HG03066 (cell line): ENCODE data around the gene PAX4.
"Not testable (repeated sequence)": the region's sequence is repeated elsewhere in the genome, so short reads cannot be mapped to it uniquely, and the experiment has no call there.

Source experiments
- ATAC-seq: cut with Tn5 transposase; IDR thresholded peaks from one replicate; pipeline ENCODE4 v1.9.1; 2021; ENCODE audit warnings: low read depth; ENCODE audit not compliant: unreplicated experiment

Gene PAX4

DNA sequence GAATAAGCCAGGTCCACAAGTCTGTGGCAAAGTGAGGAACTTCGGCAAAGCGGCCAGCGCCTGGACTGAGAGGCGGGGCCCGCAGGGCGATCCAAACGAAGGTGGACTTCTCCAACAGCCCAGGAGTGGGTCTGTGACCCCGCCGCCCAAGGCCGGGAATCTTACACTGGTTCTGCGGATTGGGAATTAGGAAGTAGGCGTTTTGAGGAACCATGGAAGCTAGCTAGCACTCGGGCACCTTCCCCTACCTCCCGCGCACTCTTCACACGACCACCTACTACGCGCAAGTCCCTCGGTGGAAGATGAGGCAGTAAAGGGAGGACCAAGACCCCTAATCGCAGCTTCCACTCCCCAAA lies 30.3 kb downstream of the PAX4 start:
- ATAC-seq: no peak

GRCh38 chr7:127586346-127586745 lies 31.6 kb downstream of the PAX4 start:
- ATAC-seq: no peak

GRCh38 chr7:127585044-127585953 lies 32.6 kb downstream of the PAX4 start, which contains the start of gene GCC1:
Gene GCC1 (minus strand): TSS chr7:127585596. CDS start chr7:127585182, 414 bp downstream.
- ATAC-seq: peak; percentile 66

DNA sequence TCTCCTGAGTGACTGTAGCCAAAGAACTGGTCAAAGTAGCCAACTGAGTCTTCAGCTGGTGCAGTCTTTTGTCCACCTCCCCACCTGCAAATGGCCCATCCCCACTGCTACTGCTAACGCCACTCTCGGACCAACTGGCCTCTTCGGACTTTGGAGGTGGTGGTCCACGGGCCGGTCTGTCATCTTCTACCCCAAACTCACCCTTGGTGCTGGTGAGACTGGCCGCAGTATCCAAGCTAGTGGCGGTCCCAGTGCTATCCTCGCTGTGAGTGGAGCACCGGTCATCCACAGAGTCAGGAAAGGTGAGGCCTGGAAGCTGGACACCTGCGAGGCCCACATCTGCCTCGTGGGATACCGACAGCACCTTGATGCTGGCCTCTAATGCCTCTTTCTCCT lies 33.3 kb downstream of the PAX4 start:
- ATAC-seq: no peak

- no peak for ATAC-seq
These were observed 35.6 kb downstream of the PAX4 start for GRCh38 chr7:127582361-127582760.

GRCh38 chr7:127581716-127582115 lies 36.2 kb downstream of the PAX4 start:
- no peak for ATAC-seq

DNA sequence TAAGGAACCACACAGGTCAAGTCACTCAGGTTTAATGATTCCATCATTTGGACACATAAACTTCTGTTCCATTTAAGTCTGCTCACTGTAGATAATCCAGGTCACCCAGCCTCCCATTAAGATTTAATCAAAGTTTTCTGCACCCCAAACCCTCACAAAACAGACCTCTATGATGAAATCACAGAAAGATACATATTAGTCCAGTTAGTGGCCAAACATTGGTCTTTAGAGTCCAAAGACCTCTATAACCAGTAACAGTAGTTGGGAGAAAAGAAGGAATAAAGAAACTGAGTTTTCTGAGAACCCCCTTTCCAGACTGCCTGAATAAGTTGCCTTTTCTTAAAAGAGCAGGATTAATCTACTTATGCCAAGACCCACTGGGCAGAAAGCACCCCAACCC lies 37.3 kb downstream of the PAX4 start:
- ATAC-seq: no peak

DNA sequence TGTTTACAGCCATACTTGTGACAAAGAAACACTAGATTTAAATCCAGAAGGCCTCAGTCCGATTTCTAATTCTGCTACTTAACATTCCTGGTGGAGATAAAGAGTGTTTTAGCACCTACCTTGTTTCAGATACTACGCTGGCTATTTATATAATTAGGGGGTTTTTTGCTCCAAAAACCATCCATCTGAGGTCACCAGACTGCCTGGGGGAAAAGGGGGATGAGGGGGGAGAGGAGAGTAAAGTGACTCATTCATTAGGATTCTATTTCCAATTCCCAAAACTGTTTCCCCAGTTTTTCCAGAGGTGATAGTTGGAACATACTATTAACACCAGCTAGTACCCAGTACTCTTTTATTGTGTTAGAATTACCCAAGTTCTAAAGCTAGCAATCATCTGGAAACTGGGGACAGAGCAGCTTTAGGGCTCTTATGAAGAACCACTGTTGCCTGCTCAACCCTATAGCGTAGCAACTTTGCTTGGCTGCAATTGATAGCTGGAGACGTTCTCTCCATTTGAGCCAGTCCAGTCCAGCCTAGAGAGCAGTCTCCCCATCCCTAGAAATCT lies 39.1 kb downstream of the PAX4 start:
- ATAC-seq: no peak

DNA sequence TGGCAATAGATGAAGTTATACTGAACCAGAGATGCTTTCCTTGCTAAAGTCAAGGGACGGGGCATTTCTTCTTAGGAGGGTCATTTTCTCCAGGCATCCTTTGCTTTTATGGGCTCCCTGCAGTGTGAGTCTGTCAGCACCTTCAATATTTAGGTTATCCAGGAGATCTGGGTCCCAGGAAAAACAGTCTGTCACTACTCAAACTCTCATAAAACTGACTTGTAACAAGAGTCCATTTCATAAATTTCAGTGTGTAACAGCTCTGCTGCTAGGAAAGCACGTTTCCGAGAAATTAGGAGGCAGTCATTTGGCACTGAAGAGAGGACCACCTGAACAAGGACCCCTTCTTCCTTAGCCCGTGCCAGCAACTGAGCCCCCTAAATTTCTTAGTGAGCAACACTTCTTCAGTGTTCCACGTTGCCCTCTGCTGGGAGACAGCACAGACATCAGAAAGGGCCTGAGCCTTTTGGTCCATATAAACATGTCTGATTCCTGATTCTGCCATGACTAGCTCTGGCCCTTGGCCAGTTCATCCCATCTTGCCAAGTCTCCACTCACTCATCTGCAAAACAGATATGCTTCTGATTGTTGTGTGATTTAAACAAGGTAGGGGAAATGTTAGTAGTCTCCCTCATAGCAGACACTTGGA lies 39.8 kb downstream of the PAX4 start:
- no peak for ATAC-seq

DNA sequence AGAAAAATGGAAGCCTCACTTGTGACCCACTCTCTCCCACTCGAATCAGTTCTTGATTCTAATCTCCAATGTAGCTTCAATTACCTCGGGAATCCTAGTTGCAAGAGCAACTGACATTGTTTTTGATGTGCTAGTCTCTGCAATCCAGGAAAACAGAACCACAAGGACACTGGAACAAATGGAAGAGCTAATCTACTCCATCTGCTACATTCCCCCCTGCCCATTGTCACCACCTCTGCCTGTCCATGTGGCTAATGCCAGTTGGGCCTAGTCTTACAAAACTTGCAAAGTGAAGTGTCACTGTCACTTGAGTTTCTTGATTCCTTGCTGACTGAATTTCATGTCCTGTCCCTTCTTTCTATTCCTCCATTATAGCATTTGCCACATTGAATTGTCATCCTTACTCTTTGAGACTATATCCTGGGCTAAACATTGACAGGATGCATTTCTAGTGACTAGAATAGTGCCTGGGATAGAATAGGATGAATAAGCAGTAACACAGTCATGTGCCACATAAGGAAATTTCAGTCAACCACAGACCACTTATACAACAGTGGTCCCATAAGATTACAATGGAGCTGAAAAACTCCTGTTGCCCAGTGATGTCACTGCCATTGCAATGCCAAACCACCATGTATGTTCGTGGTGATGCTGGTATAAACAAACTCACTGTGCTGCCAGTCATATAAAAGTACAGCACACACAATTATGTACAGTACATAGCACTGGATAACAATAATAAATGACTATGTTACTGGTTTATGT lies 46.0 kb downstream of the PAX4 start:
- ATAC-seq: no peak

DNA sequence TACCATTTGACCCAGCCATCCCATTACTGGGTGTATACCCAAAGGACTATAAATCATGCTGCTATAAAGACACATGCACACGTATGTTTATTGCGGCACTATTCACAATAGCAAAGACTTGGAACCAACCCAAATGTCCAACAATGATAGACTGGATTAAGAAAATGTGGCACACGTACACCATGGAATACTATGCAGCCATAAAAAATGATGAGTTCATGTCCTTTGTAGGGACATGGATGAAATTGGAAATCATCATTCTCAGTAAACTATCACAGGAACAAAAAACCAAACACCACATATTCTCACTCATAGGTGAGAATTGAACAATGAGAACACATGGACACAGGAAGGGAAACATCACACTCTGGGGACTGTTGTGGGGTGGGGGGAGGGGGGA lies 49.9 kb downstream of the PAX4 start:
- not testable (repeated sequence) for ATAC-seq

DNA sequence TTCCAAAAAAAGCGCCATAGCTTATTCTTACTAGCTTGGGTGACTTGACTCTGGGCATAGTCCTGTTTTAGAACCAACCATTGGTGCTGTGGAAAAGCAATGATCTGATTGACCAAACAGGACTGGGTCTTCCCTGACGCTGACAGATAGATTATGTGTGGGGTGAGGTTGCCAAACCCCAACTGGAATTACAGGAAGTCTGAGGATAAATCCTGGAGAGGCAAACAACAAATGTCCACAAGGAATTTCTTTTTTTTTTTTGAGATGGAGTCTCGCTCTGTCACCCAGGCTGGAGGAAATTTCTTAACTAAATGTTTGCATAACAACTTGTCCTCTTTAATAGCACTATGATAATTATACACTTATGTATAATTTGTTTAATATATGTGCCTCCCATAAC lies 51.7 kb downstream of the PAX4 start:
- no peak for ATAC-seq
